Activated CD8-positive, alpha-beta memory T cell treated with anti-CD3 and anti-CD28 coated beads for 4 hours (primary cell): ENCODE measurements around the gene C3.
"Not testable (repeated sequence)": the region's sequence is repeated elsewhere in the genome, so short reads cannot be mapped to it uniquely, and the experiment has no call there.

Source experiments
- DNase-seq, 2 donors: peaks; one replicate each; pipeline ENCODE4 v3.0.0-alpha.2; 2020; ENCODE audit warnings: low read depth in 2 of 2

Gene C3

DNA sequence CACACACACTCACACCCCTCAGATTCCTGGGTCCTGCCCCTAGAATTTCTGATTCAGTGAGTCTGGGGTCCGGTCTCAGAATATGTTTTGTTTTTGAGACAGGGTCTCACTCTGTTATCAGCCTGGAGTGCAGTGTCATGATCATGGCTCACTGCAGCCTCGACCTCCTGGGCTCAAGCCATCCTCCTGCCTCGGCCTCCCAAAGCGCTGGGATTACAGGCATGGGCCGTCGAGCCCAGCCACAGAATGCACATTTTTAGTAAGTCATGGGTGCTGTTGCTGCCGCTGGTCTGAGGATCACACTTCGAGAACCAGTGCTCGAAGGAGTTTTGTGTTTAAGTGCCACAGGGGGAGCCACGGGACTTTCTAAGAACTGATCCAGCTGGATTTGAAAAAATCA is 28.4 kb downstream of the C3 start:
- DNase-seq, result no peak

DNA sequence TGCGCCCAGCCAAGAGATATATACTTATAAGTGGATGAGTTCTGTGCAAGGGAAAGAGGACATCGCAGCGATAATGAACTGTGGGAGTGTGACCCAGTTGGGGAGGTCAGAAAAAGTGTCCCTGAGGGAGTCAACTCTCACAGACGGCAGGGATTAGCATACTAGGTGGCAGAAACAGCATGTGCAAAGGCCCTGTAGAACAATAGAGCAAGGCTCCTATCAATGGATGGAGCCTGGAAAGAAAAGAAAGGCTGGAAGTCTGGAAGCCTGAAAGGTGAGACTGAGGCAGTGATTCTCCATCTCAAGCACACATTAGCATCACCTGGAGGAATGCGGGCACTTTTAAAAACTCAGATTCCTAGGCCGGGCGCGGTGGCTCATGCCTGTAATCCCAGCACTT is 29.1 kb downstream of the C3 start:
- no peak for DNase-seq

DNA sequence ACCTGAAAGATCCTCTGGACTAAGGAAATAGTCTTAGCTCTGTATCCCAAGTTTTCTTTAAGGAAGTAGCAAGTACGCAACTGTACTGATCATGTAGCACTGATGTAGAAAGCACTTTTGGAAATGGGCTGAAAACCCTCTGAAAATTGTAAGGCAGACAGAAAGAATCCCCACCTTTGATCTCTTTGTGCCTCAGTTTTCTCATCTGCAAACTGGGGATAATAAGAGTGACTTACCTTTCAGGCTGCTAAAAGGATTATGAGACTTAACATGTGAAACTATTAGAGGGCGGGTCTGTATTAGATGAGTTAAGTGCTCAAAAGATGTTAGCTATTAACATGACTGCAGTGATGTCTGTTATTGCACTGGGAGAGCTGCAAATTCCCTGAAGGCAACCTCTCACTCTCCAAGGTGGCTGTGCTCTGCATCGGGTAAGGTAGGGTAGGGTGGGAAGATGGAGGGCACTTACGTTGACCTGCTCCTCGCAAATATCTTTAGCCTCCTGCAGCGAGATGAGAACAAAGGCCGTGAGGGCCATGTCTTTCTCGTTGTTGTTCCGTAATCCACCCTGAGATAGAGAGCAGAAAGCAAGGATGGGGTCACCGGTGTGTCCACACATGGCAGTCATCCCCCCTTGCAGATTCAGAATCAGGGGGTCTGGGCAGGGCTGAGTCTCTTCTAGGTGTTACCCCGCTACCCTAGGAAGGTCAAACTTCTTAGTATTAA is 30.1 kb downstream of the C3 start:
- no peak for DNase-seq

DNA sequence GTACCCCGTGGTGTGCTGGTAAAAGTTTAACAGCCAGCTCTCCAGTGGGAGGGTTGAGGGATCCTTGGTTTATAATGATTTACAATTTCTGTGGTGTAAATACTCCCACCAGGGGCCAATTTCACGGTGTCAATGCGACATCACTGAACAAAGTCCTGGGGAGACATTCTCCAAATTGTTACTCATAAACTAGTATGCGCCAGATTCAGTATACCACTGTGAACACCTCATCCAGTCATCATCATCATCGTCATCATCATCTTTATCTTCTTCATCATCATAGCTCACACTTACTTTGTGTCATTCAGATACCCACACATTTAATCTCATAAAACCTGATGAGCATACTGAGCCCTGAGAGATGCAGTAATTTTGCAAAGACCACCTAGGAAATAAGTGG is 33.3 kb downstream of the C3 start:
- no peak for DNase-seq

DNA sequence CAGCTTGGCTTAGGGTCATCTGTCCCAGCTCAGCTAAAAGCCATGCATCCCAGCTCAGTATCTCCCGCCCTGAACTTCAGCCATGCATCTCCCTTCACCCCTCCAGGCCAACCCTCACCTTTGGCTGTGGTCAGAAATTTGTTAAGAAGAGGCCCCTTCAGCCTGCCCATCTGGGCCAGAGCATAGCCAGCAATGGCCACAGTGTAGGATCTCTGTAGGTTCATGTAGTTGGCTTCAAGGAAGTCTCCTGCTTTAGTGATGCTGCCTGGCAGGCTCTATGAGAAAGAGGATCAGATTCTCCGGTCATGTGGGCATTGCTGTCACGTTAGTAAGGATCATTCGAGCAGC is 33.8 kb downstream of the C3 start:
- DNase-seq, result no peak

DNA sequence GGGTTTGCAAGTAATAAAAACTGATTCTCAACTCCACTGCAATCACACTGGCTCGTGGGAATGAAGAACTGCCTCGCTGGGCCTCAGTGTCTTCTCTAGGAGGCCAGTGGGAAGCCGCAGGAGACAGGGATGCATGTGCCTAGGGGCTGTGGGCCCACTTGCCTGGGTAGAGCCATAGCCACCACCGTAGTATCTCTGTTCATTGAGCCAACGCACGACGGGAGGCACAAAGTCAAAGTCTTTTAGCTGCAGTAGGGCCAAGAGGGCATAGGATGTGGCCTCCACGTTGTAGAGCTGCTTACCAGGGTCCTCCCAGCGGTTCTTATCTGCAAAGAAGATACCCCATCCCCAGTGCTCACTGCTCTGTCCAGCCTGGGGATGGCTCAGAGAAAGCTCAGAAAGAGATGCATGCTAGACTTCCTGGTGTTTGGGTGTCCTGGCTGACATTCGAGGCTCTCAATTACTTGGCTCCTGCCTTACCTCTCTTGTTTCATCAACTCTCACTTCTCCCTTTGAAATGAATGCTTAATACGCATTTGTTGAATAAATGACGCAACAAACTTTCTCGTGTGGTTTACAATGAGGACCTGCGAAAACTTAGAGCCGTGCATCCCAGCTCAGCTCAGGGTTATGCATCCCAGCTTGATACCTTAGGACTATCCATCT is 34.4 kb downstream of the C3 start:
- no peak for DNase-seq

DNA sequence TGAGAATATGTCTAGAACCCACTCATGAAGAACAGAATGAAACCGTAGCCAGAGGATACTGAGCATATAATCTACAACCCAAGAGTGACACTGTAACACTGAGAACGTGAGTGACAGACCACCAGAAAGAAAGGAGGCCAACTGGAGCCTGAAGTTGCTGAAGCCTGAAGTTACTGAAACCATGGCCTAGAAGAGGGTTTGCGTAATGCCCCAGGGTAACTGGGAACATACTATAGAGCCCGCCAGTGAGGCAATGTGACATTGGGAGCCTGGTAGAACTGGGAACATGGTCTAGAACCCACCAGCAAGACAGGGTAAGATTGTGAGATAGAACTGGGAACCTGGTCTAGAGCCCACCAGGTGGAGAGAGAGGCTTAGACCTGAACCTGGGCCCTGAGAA is 35.0 kb downstream of the C3 start:
- DNase-seq, result no peak

DNA sequence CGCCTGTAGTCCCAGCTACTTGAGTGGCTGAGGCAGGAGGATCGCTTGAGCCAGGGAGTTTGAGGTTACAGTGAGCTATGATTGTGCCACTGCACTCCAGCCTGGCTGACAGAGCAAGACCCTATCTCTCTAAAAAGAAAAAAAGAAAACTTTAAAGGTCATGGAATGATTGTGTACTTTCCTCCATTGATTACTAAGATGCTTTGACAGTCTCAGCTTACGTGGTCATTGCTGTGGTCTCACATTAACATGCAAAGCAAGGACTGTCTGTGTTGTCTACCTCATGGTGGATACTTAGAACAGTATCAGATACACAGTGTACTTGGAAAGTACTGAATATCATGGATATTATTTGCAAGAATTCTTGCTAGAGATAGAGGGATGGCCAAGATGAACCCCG is 36.5 kb downstream of the C3 start:
- DNase-seq, result no peak

DNA sequence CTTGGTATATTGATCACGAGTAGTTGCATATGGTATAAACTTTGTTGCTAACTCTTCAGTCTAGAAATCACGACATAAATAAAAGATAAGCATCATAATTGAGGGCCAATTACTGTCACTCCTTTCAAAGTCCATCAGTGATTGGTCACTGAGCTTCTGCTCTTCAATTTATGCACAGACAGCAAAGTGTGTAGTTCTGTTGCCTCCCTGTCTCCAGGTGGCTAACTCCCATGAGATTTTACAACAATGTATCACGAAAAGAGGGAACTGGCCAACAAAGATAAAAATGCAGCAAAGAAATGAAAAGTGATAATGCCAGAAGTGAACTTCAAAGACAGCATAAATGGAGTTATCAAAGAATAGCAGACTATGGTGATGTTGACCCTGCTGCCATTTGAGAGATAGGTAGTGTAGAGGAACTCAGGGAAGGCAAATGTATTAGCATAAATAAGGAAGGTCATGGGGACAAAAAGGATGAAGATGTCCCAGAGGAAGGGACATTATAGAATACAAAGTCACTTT is 37.8 kb downstream of the C3 start:
- DNase-seq, result no peak

DNA sequence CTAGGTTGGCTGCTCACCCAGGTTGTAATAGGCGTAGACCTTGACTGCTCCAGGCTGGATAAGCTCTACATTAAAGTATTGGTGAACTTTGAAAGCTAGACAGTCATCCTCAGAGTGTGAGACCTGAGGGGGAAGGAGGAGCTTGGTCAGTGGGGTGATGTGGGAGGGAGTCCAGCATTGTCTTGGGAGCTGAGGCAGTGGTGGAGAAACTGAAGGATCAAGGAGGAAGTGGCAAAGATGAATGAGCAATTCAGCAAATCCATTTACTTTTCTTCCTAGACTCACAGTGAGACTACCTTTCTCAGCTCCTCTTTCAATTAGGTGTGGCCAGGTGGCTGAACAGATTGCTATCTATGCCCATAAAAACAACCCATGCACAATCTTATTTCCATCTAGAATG is 40.3 kb downstream of the C3 start:
- no peak for DNase-seq

DNA sequence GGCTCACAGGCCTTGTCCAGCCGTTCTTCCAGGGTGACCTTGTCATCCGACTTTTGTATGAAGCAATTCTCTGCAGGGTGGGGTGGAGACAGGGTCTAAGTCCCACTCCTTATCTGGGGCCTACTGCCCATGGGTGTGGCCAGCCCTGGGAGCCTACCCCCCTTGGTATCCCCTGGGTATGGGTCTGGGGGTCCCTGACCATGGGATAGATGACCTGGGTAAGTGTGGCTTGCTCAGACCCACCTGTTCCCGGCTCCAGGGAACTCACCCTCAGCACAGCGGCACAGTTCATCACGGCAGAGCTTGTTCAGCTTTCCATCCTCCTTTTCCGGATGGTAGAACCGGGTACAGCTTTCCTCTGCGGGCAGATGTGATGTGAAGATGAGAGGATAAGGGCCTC is 41.3 kb downstream of the C3 start:
- DNase-seq, result no peak

DNA sequence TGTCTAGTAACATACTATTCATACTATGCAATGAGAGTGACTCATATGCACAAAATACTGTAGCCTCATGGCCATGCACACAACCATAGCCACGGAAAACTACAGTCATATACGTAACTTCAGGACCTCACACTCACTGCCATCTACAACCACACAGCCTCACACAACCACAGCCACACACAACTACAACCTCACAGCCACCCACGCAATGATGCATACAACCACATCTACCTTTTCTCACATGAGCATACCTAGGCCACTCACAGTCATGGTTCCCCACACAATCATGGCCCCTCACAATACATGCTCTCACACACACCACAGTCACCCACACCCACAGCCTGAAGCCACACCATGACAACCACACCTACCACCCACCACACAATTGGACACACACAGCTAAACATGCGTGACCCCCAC is 41.8 kb downstream of the C3 start:
- peak in 1 of 2 donors; percentile 70 for DNase-seq

DNA sequence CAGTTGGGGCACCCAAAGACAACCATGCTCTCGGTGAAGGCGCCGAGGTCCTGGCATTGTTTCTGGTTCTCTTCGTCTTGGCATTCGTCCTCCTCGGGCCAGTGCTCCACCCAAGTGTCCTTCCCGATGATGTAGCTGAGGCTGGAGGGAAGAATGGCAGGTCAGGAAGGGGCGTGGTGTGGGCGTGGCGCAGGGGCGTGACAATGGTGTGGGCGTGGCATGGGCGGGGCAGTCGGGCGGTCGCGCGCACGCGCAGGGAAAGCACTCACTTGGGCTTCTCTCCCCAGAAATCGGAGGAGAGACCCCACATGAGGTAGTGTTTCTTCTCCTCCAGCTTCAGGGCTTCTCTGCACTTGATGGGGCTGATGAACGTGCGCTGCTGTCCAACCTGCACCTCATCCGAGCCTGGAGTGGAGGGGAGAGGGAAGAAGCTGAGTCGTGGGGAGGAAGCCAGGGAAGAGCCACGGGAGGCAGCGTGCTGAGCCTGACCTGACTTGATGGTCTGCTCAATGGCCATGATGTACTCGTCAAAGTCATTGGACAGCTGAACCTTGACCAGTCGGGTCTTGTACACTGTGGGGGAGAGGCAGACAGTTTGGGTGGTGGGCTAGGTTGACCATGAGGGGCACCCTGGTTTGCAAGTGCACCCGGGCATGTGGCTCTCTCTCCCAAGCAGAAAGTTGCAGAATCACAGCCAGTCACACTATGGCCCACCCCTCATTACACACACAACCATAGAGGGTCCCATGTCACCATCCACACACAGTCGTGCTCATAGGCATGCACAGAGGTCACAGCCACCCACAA is 42.4 kb downstream of the C3 start:
- DNase-seq, result no peak

DNA sequence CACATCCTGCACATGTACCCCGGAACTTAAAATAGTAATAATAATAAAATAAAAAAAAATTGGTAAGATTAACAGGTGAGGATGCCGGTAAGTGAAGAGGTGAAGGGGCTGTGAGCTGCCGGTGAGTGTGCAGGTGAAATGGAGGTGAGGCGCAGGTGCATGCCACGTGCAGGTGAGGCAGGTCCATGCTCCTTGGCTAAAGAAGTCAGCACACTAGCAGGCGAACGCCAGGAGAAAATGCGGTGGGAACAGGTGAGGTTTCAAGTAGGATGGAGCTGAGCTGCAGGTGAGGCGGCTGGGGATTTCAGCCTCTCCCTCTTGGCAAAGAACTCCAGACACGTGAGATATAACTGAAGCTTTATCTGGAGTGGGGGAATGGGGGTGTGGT is 43.0 kb downstream of the C3 start:
- no peak for DNase-seq

DNA sequence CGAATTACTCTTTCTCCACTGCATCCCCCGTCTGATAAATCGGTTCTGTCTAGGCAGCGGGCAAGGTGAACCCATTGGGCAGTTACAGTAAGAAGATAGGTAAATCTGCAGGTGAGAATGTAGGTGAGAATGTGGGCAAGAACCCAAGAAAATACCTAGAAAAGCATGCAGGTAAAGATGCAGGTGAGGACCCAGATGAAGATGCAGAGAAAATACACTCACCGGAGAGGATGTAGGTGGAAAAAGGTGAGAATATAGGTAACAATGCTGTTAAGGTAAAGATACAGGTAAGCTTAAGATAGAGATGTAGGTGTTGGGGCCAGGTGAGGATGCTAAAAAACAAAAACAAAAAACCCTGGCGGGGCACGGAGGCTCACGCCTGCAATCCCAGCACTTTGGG is 44.2 kb downstream of the C3 start:
- DNase-seq, result no peak

DNA sequence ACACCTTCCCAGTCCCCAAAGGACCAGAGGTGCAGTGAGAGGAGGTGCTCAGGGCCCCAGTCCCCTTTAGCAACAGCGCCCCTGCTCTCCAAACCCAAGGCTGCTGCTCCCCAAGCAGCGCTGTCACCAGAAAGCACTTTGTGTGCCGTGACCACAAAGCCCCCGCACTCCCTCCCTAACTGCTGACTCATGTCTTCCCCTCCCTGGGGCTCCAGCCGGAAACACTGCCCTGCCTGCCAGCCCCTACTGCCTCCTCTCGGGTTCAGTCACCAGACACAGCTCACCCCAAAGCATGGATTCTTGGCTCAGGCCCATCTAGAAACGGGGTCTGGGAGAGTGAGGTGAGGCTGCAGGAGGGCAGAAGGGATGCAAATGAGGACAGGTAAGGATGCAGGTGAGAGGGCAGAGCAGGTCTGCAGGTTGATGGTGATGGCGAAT is 45.6 kb downstream of the C3 start:
- DNase-seq, result peak; percentile 89 to 92

DNA sequence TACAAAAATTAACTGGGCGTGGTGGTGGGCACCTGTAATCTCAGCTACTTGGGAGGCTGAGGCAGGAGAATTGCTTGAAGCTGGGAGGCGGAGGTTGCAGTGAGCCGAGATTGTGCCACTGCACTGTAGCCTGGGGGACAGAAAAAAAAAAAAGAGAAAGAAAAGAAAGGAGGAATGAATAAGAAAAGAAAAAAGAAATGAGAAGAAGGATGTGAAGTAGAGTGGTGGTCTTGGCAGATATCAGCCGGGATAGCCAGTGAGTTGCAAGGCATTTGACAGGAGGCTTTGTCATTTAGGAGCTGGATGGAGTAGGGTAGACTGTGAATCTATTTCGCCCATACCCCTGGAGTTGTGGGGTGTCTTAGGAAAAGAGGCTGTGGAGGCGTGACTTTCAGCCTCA is 46.0 kb downstream of the C3 start:
- not testable (repeated sequence) for DNase-seq

DNA sequence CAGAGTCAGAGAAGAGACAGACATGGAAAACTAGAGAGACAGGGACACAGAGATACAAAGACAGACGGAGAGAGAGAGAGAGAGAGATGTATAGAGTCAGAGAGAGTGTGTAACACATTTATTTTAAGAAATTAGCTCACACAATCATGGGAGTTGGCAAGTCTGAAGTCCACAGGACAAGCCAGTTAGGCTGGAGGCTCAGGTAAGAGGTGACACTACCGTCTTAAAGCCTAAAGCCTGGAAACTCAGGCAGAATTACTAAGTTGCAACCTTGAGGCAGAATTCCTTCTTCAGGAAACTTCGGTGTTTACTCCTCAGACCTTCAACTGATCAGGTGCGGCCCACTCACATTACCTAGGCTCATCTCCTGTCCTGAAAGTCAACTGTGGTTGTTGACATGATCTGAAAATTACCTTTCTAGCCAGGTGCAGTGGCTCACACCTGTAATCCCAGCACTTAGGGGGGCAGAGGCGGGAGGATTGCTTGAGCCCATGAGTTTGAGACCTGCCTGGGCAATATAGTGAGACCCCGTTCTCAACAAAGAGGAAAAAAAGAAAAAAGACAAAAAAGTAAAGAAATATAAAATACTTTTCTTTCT is 47.7 kb downstream of the C3 start:
- DNase-seq, result no peak

DNA sequence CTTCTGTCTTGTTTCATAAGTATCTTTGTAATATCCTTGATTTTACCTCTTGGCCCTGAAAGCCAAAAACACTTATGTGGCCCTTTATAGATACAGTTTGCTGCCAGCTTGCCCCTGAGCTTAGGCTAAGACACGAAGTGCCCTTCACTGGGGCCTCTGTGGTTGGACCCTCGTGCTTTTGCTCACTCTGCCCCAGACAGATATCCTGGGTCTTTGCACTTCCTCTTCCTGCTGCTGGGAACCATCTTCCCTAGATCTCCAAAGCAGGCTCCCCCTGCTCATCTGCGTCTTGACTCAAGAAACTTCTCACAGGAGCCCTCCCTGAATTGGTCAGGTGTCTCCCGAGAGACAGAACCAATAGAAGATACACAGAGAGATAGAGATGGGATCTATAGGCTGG is 48.5 kb downstream of the C3 start:
- no peak for DNase-seq

DNA sequence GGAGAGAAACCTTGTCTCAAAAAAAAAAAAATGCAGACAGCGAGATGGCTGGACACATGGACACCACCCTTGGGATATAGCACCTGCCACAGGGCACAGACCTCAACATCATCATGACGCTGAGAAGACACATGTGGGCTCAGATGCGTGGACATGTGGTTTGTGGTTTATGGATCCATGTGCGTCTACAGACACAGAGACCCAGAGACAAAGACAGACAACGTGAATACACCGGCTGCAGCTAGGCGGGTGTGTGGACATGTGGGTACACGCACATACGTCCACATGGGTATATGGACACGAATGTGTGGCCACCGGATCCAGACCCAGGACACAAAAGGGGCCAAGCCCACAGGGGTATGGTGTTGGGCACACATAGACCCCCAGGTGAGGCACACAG is 51.8 kb downstream of the C3 start:
- no peak for DNase-seq

DNA sequence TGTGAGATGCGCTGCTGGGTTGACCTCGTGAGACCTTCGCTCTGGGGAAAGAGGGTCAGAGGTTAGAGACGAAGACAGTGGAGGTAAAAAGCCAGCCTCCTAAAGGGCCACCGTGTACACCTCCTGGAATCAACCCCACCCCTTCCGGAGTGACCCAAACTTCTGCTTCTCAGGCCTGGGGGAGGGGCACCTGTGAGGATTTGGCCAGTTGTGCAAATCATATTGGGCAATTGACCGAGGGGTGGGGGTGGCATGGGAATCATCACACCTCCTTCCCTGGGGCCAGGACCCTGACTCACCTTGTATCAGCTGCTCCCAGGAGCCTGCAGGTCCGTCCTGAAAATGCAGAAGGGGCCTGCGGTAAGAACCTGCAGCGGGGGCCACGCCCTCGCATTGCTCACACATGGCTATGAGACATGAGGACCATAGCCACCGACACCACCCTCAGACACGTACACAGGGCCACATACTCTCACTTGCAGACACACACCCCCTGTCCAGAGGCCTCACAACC is 53.3 kb downstream of the C3 start:
- no peak for DNase-seq

DNA sequence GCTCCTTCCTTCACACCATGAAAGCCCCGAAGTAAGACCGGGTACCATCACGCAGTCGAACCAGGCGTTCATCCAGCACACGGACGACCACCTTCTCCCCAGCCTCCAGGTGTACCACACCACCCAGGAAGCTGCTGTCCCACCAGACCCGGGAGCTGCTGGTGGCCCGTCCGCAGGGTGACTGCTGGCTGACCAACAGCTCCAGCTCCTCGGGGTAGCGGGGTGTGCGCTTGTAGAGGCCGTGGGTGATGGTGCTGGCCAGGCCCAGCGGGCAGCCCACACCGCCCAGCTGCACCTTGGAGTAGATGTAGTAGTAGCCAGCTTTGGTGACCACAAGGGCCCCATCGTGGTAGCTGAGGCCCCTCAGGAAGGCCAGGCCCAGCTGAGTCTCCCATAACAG is 55.5 kb downstream of the C3 start:
- no peak for DNase-seq
